SU-DHL-6 (cell line): ENCODE results near the gene ZFYVE26.

Source experiments
- H2AFZ ChIP-seq: fragments of 200-600 bp; sonication (generic); 2 replicates; pipeline ENCODE4 v1.6.1; 2014; ENCODE audit warnings: low read depth, mild to moderate bottlenecking, moderate library complexity, mixed read lengths, antibody characterized with exemption, low read length; ENCODE audit not compliant: severe bottlenecking
- H3F3A ChIP-seq: fragments of 200-600 bp; shearing (Covaris generic); 2 replicates; pipeline ENCODE4 v1.6.0; 2016; ENCODE audit warnings: antibody characterized with exemption, mild to moderate bottlenecking; ENCODE audit not compliant: insufficient read depth
- H3K27ac ChIP-seq: fragments of 200-600 bp; sonication (generic); 2 replicates; pipeline ENCODE4 v1.5.1; 2016; ENCODE audit warnings: low read depth, mild to moderate bottlenecking, low read length, moderate library complexity, mixed read lengths
- H3K27me3 ChIP-seq: fragments of 200-600 bp; sonication (generic), shearing (Covaris generic); 2 replicates; pipeline ENCODE4 v1.6.0; 2014; ENCODE audit warnings: mild to moderate bottlenecking, low read length
- H3K36me3 ChIP-seq: fragments of 200-600 bp; sonication (generic); 2 replicates; pipeline ENCODE4 v1.6.1; 2014; ENCODE audit warnings: mild to moderate bottlenecking, low read length, mixed read lengths
- H3K4me2 ChIP-seq: fragments of 300-600, 200-600 bp; shearing (Covaris generic), sonication (generic); 2 replicates; pipeline ENCODE4 v1.6.0; 2014; ENCODE audit warnings: low read length, low read depth, mild to moderate bottlenecking; ENCODE audit not compliant: poor library complexity, severe bottlenecking
- H3K4me3 ChIP-seq: fragments of 200-600 bp; sonication (generic); 2 replicates; pipeline ENCODE4 v1.5.1; 2014; ENCODE audit warnings: antibody characterized with exemption, low read length, mild to moderate bottlenecking, mixed read lengths; ENCODE audit not compliant: insufficient read depth, poor library complexity, severe bottlenecking
- H3K79me2 ChIP-seq: fragments of 200-600 bp; sonication (generic); 2 replicates; pipeline ENCODE4 v1.6.1; 2014; ENCODE audit warnings: mild to moderate bottlenecking, low read length, moderate library complexity; ENCODE audit not compliant: insufficient read depth
- H3K9ac ChIP-seq: fragments of 200-600 bp; sonication (generic); 2 replicates; pipeline ENCODE4 v1.7.0; 2014; ENCODE audit warnings: mild to moderate bottlenecking, low read length
- H3K9me2 ChIP-seq: fragments of 200-600 bp; sonication (generic); replicated peaks from 2 replicates; pipeline ENCODE4 v1.6.1; 2014; ENCODE audit warnings: low read length; ENCODE audit not compliant: insufficient read depth
- H3K9me3 ChIP-seq: fragments of 200-600 bp; sonication (generic); 2 replicates; pipeline ENCODE4 v1.6.1; 2014; ENCODE audit warnings: low read length, mixed read lengths; ENCODE audit not compliant: insufficient read depth
- H4K20me1 ChIP-seq: fragments of 200-600 bp; sonication (generic); 2 replicates; pipeline ENCODE4 v1.6.1; 2014; ENCODE audit warnings: low read depth, mild to moderate bottlenecking, antibody characterized with exemption, low read length, moderate library complexity, mixed read lengths
- EZH2phosphoT487 ChIP-seq: fragments of 200-600 bp; sonication (generic), shearing (Covaris generic); conservative IDR thresholded peaks from 2 replicates; pipeline ENCODE4 v1.6.1; 2018; ENCODE audit warnings: mild to moderate bottlenecking, antibody characterized with exemption, low read length, moderate library complexity, mixed read lengths
- TF ChIP-seq, protein P1 (sequence below): fragments of 200-600 bp; sonication (generic); IDR thresholded peaks from one replicate; pipeline ENCODE4 v1.5.1; 2017; ENCODE audit warnings: antibody characterized with exemption, mild to moderate bottlenecking, low read length, moderate library complexity; ENCODE audit not compliant: insufficient read depth, poor library complexity, severe bottlenecking

Gene ZFYVE26

DNA sequence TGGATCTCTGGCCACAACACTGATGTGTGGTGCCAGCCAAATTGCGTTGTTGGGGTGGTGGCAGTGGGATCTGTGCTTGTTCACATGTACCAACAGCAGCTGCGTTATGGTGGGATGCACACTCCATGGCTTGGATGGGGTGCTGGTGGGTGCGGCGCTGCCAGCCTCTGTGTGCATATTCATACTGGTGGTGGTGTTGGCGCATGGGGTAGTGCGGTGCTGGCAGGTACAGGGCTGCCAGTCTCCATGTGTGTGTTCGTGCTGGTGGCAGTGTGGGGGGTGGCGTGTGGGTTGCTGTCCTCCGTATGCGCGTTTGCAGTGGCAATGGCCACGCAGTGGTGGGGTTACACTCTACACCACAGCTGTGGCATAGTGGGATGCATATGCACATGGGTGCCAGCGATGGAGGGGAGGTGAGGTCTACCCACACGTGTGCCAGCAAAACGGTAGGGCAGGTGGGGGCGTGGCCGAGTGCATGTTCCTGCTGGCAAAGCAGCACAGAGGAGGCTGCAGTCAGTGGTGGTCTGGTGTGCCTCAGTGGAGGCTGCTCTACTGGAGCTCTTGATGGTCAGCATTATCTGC lies 29.7 kb upstream of the ZFYVE26 start:
- Histone ChIP-seq H3K27me3 (no peaks in the 10 kb centered on the region), H3F3A (no peaks in the 10 kb centered on the region), H3K4me2 (no peak overlapping the region), H3K9me2 (no peaks in the 10 kb centered on the region), H3K4me3 (no peak overlapping the region), H3K27ac (no peak overlapping the region), H3K9me3 (no peaks in the 10 kb centered on the region), H3K79me2 (peaks cover 14% of the 10 kb centered on the region; the same call in 1 of the 2 replicates), H2AFZ (no peak overlapping the region), H3K36me3 (no peaks in the 10 kb centered on the region), H4K20me1 (no peaks in the 10 kb centered on the region), H3K9ac (no peak overlapping the region)
- no peak for TF ChIP-seq EZH2phosphoT487
- TF ChIP-seq, protein P1, sequence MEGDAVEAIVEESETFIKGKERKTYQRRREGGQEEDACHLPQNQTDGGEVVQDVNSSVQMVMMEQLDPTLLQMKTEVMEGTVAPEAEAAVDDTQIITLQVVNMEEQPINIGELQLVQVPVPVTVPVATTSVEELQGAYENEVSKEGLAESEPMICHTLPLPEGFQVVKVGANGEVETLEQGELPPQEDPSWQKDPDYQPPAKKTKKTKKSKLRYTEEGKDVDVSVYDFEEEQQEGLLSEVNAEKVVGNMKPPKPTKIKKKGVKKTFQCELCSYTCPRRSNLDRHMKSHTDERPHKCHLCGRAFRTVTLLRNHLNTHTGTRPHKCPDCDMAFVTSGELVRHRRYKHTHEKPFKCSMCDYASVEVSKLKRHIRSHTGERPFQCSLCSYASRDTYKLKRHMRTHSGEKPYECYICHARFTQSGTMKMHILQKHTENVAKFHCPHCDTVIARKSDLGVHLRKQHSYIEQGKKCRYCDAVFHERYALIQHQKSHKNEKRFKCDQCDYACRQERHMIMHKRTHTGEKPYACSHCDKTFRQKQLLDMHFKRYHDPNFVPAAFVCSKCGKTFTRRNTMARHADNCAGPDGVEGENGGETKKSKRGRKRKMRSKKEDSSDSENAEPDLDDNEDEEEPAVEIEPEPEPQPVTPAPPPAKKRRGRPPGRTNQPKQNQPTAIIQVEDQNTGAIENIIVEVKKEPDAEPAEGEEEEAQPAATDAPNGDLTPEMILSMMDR: no peak

- H3K27me3 ChIP-seq: no peaks in the 10 kb centered on the region
- TF ChIP-seq EZH2phosphoT487: no peak
- TF ChIP-seq, protein P1: peak; percentile 52
- no peak overlapping the region for H2AFZ ChIP-seq
- no peaks in the 10 kb centered on the region for H3K79me2 ChIP-seq
- H3K9me2 ChIP-seq: no peaks in the 10 kb centered on the region
- no peaks in the 10 kb centered on the region for H3K9me3 ChIP-seq
- no peak overlapping the region for H3K9ac ChIP-seq
- H3K4me2 ChIP-seq: no peak overlapping the region
- peaks cover 9% of the 10 kb centered on the region; the same call in 1 of the 2 replicates for H3K36me3 ChIP-seq
- no peaks in the 10 kb centered on the region for H4K20me1 ChIP-seq
- no peaks in the 10 kb centered on the region; the same call in 1 of the 2 replicates for H3F3A ChIP-seq
- H3K4me3 ChIP-seq: no peak overlapping the region
- H3K27ac ChIP-seq: no peak overlapping the region
Measured at GRCh38 chr14:67837011-67837624, 20.7 kb upstream of the ZFYVE26 start.

- Histone ChIP-seq H3K9me2 (no peaks in the 10 kb centered on the region), H3K9me3 (no peaks in the 10 kb centered on the region), H3K79me2 (no peaks in the 10 kb centered on the region), H3K36me3 (peaks cover 9% of the 10 kb centered on the region; the same call in 1 of the 2 replicates), H3K27me3 (no peaks in the 10 kb centered on the region), H3K27ac (no peak overlapping the region), H3K9ac (no peak overlapping the region), H3K4me3 (no peak overlapping the region), H3F3A (no peaks in the 10 kb centered on the region; the same call in 1 of the 2 replicates), H4K20me1 (no peaks in the 10 kb centered on the region), H2AFZ (no peak overlapping the region), H3K4me2 (no peak overlapping the region)
- no peak for TF ChIP-seq EZH2phosphoT487
- TF ChIP-seq, protein P1: no peak
Measured at GRCh38 chr14:67835596-67835995, 19.2 kb upstream of the ZFYVE26 start.
